Thyroid gland (tissue), 4 donors: Measurements from ENCODE around the gene ATP6V0C. TPM values are rescaled to one million over a fixed set of nuclear protein-coding genes. Genes with fewer than 3 reads are reported as not detected.

ENCODE experiments used
- DNase-seq, 2 donors: peaks; one replicate each; pipeline ENCODE4 v3.0.0-alpha.2; 2019
- H3K27ac ChIP-seq, 3 donors: fragments of 200-600 bp; sonication (generic); 1 replicate in 2 of 3; 2 replicates in 1 of 3; pipeline ENCODE4 v1.5.1; 2016 to 2019; ENCODE audit warnings: mild to moderate bottlenecking in 1 of 3, moderate library complexity in 1 of 3
- H3K27me3 ChIP-seq: fragments of 200-600 bp; sonication (generic); one replicate; pipeline ENCODE4 v1.5.1; 2019
- H3K36me3 ChIP-seq, 2 donors: fragments of 200-600 bp; sonication (generic); one replicate each; pipeline ENCODE4 v1.5.1; 2016 to 2019
- H3K4me1 ChIP-seq, 2 donors: fragments of 200-600 bp; sonication (generic); one replicate each; pipeline ENCODE4 v1.5.1; 2017 to 2019
- H3K4me3 ChIP-seq, 3 donors: fragments of 200-600 bp; sonication (generic); replicated peaks in 1 of 3; 1 replicate in 2 of 3; 2 replicates in 1 of 3; pipeline ENCODE4 v1.5.1; 2016; ENCODE audit warnings: mild to moderate bottlenecking in 1 of 3
- H3K9me3 ChIP-seq: fragments of 200-600 bp; sonication (generic); one replicate; pipeline ENCODE4 v1.5.1; 2017
- CTCF ChIP-seq, 6 experiments: fragments of 200-600 bp in 3 of 6; fragments of 450-650 bp in 3 of 6; sonication (generic) in 3 of 6; IDR thresholded peaks; one replicate each; pipeline ENCODE4 v1.5.1; 2016 to 2019; ENCODE audit warnings: antibody characterized with exemption in 6 of 6, mild to moderate bottlenecking in 2 of 6, inconsistent platforms in 1 of 6, moderate library complexity in 1 of 6
- POLR2A ChIP-seq, 2 donors: fragments of 450-650 bp; IDR thresholded peaks; one replicate each; pipeline ENCODE4 v1.6.1; 2017; ENCODE audit warnings: antibody characterized with exemption in 2 of 2, mild to moderate bottlenecking in 2 of 2, moderate library complexity in 1 of 2
- WGBS, 2 donors: methylation state at CpG; one replicate each; pipeline ENCODE4 v1.1.5; 2017; 5-methylcytosine and 5-hydroxymethylcytosine counted together
- intact Hi-C: fragments of 100-400 bp; cut with DNase I; formaldehyde crosslinking; loops from one replicate; pipeline ENCODE4 v1.15.1; 2023
- total RNA-seq, 4 donors: library from RNA; depleted of rRNA; stranded (reverse); fragments of >200 nt; gene quantifications; one replicate each; pipeline ENCODE4 v1.2.3, GENCODE V29; 2016

ATP6V0C gene
- total RNA-seq, 4 donors from 2014 or later = 33.1 to 62.1 (median 36.3) TPM

GRCh38 chr16:2480948-2481347, 32.8 kb upstream of the ATP6V0C start:
- TF ChIP-seq POLR2A (IDR thresholded peaks at IDR 0.05) = peak in 1 of 2 donors; percentile 40
- no peak for TF ChIP-seq CTCF (IDR thresholded peaks at IDR 0.05)
- Histone ChIP-seq H3K27me3 (no peaks in the 10 kb centered on the region), H3K27ac (peak overlapping the region; percentile 63 to 78 (median 73)), H3K4me3 (no peak overlapping the region), H3K36me3 (no peaks in the 10 kb centered on the region), H3K9me3 (no peaks in the 10 kb centered on the region), H3K4me1 (peaks cover 35 to 72% of the 10 kb centered on the region in 2 donors)
- intact Hi-C loops = no loop called here
- DNase-seq = peak; percentile 92 to 96
- 61 to 71% methylated on average over 6 to 12 of the region's 12 CpGs for WGBS, 2 donors

DNA sequence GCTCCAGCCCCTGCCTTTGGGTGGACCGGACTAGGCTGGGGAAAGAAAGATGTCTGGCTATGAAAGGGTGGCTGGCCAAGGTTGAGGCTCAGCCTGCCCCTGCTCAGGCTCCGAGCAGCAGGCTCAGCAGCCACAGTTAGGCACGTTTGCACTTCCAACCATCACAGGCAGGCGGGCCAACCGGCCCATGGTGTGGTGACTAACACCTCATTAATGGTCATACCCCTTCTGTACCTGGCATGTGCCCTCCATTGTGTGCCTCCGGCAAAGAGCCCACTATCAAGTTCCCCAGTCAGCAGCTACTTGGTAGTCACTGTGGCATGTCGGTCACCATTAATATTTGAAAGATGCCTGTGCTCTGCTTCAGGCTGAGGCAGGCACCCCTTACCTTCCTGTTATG, 32.1 kb upstream of the ATP6V0C start:
- no peak for DNase-seq
- Histone ChIP-seq H3K4me1 (peaks cover 31 to 71% of the 10 kb centered on the region in 2 donors), H3K4me3 (no peak overlapping the region), H3K27ac (peak overlapping the region; percentile 53 to 78 (median 73)), H3K36me3 (no peaks in the 10 kb centered on the region), H3K27me3 (no peaks in the 10 kb centered on the region), H3K9me3 (no peaks in the 10 kb centered on the region)
- intact Hi-C loops = no loop called here
- no peak for TF ChIP-seq CTCF (IDR thresholded peaks at IDR 0.05)
- TF ChIP-seq POLR2A (IDR thresholded peaks at IDR 0.05) = no peak
- 81 to 92% methylated on average over 7 of the region's 7 CpGs for WGBS, 2 donors

DNA sequence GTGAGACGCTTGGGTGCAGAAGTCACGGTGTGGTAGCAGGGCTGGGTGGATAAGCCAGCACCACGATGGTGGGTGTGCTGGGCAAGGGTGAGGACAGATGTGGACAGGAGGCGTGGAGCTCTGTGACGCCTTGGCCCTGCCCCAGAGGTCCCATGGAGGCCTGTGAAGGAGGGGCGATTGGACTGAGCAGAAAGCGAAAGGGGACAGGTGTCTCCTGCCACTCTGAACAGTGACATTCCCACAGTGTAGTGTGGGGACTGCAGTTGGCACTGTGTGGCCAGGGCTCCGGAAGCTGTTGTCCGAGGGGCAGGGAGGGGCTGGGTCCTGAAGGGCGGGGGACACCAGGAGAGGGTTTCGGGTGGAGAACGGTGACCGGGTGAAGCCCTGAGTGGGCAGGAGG, 31.5 kb upstream of the ATP6V0C start:
- Histone ChIP-seq H3K4me3 (no peak overlapping the region), H3K27me3 (no peaks in the 10 kb centered on the region), H3K36me3 (no peaks in the 10 kb centered on the region), H3K27ac (peak overlapping the region in 2 of 3 donors; percentile 61 to 73), H3K9me3 (no peaks in the 10 kb centered on the region), H3K4me1 (peaks cover 35 to 73% of the 10 kb centered on the region in 2 donors)
- WGBS, 2 donors = 82 to 85% methylated on average over 13 of the region's 13 CpGs
- intact Hi-C loops = no loop called here
- DNase-seq = no peak
- TF ChIP-seq POLR2A (IDR thresholded peaks at IDR 0.05) = no peak
- no peak for TF ChIP-seq CTCF (IDR thresholded peaks at IDR 0.05)

DNA sequence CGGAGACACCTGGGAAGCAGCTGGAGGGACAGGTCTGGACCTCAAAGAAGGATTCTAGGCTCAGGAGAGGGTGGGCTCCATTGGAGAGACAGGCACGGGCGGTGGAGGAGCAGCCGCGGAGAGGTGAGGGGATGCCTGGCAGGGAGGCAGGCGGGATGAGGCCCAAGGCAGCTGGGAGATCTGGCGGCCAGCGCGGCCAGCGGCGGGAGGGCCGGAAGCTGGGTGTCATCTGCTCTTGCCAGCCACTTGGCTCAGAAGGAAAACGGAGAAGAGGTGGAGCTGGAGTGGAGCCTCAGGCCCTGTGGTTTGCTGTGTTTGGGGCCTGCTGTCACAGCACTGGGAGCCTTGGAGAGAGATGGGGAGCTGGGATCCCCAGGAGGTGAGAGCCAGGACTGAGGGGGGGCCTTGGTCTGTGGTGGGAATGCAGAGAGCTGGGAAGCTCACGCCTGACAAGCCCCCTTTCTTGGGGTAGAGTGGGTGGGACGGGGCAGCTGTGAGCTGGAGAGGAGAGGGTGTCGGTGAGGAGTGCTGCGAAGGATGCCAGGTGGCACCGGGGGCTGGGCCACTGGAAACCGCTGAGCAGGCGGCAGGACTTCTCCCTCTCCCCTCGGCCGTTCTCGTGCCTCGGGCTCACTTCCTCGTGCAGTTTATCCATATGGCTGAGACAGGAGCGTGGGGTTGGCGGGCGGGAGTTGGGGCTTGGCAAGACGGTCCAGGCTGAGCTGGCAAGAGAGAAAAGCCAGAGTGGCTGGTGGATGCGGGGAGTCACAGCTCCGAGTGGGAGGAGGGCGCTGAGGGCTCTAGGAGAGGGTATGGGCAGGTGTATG, 30.8 kb upstream of the ATP6V0C start:
- Histone ChIP-seq H3K27me3 (no peaks in the 10 kb centered on the region), H3K9me3 (no peaks in the 10 kb centered on the region), H3K4me1 (peaks cover 38 to 73% of the 10 kb centered on the region in 2 donors), H3K27ac (peak overlapping the region; percentile 22 to 61 (median 45)), H3K36me3 (no peaks in the 10 kb centered on the region), H3K4me3 (no peak overlapping the region)
- TF ChIP-seq CTCF (IDR thresholded peaks at IDR 0.05) (no peak), POLR2A (IDR thresholded peaks at IDR 0.05) (no peak)
- 34 to 53% methylated on average over 32 of the region's 32 CpGs for WGBS, 2 donors
- peak; percentile 51 to 59 for DNase-seq
- intact Hi-C loops = no loop called here
